ENCODE measurements around the gene WDR45. TPM values are rescaled to one million over a fixed set of nuclear protein-coding genes. Genes with fewer than 3 reads are reported as not detected.
A peak's percentile ranks its signal among the peaks of the same experiment; 100 is the strongest.

Gene WDR45
- total and polyA plus RNA-seq, 2 donors = 36.3 to 77.5 TPM

DNA sequence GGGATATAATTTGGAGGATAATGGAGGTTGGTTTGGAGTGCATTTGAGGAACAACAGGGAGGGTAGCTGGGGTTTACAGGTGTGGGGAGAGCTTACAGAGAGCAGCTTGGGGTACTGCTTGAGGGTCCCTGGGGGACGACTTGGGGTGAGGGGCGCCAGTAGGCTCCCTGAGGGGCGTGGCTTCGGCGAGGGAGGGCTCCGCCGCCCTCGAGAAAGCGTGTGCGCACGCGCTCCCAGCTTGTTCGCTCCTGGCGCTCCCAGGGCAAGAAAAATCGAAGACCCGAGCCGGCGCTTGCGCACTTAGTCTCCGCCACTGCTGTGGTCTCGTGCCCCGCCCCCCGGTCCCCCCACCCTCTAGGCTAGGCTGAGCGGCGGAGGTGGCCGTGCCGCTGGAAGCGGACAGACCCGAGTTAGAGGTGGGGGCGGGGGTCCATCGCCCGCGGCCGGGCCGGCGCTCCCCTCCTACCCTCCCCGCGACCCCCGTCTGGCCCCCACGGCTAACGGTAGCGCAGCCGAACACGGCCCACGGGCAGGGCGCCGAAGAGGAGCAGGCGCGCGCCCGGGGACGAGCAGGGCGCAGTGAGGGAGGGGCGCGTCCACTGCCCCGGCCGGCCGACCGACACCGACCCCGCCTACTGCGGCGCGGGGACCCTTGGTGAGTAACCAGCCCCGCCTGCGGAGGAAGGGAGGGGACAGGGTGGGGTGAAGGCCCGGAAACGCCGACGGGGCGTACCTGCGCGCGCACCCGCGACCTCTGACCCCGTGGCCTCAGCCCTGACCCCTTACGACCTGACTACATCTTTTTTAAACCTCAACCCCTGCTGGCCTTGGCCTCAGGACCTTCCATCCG, 26.2 kb downstream of the WDR45 start:
- Histone ChIP-seq H3K27ac (ENCODE audit: low read depth) (peak overlapping the region; percentile 89), H3K36me3 (ENCODE audit: insufficient read depth) (no peaks in the 10 kb centered on the region), H3K4me1 (ENCODE audit: insufficient read depth) (peaks cover 4% of the 10 kb centered on the region), H3K4me3 (ENCODE audit: low read depth, low read length) (peak overlapping the region; percentile 86)
- WGBS = under 1% methylated on average over 56 of the region's 79 CpGs
- DNase-seq (ENCODE audit: extremely low spot score) = no peak

DNA sequence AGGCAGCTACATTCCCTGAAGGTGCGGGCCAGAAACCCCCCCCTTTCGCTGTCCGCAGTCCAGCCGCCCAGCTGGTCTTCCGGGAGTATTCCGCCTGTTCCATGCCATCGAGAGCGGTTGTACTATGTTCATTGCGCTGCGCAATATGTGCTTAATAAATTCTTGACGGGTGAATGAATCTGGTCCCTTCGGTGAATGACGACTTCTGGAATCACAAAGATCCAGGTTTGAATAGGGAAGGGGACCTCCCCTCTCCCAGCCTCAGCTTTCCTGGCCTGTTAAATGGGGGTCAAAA, 35.8 kb downstream of the WDR45 start:
- no peak for DNase-seq (ENCODE audit: extremely low spot score)
- 16% methylated on average over 13 of the region's 13 CpGs for WGBS
- Histone ChIP-seq H3K27ac (ENCODE audit: low read depth) (peak overlapping the region; percentile 79), H3K4me3 (ENCODE audit: low read depth, low read length) (no peak overlapping the region), H3K36me3 (ENCODE audit: insufficient read depth) (no peaks in the 10 kb centered on the region), H3K4me1 (ENCODE audit: insufficient read depth) (peaks cover 2% of the 10 kb centered on the region)

DNA sequence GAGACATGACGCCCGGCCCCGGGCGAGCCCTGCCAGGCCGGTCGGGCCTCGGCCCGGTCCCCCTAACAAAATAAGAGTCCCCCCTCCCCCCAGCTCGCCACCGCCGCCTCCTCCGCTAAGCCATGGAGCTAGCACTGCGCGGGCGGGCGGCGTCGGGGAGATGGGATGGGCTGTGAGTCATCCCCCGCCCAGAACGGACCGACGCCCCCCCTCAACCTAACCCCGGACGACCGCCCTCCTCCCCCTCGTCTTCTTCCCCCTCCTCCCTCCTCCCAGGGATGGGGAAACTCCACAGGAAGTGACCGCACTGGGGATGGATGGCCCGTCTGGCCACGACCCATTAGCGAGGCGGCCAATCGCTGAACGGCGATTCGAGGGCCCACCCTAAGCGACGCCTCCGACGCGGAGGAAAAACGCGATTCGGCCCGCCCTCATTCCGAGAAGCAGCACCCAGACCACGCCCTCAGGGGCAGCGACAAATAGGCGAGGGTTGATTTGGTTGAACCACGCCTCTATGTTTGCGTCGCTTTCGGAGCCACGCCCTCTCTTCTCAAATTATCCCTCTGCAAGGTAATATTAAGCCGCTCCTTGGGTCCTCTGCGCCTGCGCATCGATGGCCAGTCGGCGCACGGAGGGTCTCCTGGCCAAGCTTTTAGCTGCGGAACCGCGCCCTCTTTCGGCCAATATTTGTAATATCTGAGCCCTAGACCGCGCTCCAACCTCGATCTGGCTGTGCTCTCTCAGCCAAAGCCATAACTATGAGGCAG, 36.3 kb downstream of the WDR45 start, which contains the start of gene TFE3:
TSS of gene TFE3 (minus strand) at position 138 of the 767 bp plus-strand sequence. CDS start at position 7, 131 bp downstream.
- peaks cover 2% of the 10 kb centered on the region for H3K4me1 ChIP-seq (ENCODE audit: insufficient read depth)
- DNase-seq (ENCODE audit: extremely low spot score) = peak; percentile 96
- H3K36me3 ChIP-seq (ENCODE audit: insufficient read depth) = no peaks in the 10 kb centered on the region
- under 1% methylated on average over 60 of the region's 67 CpGs for WGBS
- peak within 1 kb of the TSS; percentile 99 for H3K27ac ChIP-seq (ENCODE audit: low read depth)
- peak within 1 kb of the TSS; percentile 89 for H3K4me3 ChIP-seq (ENCODE audit: low read depth, low read length)

DNA sequence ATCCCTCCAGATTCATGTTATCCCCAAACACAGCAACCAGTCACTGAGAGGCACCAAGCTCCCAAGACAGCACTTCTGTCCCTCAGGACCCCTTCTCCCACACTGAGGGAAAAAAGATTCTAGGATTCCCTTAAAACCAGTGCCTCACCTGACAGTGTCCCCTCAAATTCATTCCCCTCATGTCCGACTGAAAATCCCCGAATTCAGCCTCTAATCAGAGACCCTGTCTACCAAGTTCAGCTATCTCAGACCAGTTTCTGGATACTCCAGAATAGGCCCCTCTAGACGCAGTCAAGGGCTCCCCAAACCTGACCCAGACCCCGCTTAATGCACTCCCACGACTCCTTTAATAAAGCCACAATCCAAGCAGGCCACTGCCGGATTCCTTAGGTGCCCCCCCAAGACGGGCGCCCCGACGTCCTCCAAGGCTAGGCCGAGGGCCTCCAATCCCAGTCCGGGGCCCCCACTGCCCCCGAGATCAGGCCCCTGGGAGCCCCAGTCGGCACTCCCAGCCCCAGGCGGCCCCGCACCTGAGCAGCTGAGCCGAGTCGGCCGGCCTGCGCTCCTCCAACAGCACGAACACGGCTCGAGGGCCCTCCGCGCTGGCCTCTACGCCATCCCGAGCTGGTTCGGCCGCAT, 37.0 kb downstream of the WDR45 start:
- H3K4me3 ChIP-seq (ENCODE audit: low read depth, low read length) = peak overlapping the region; percentile 89
- peaks cover 2% of the 10 kb centered on the region for H3K4me1 ChIP-seq (ENCODE audit: insufficient read depth)
- no peak for DNase-seq (ENCODE audit: extremely low spot score)
- WGBS = 0% methylated on average over 29 of the region's 29 CpGs
- H3K36me3 ChIP-seq (ENCODE audit: insufficient read depth) = no peaks in the 10 kb centered on the region
- H3K27ac ChIP-seq (ENCODE audit: low read depth) = peak overlapping the region; percentile 99

GRCh38 chrX:49041744-49042580, 37.7 kb downstream of the WDR45 start:
- DNase-seq (ENCODE audit: extremely low spot score) = no peak
- Histone ChIP-seq H3K4me1 (ENCODE audit: insufficient read depth) (peaks cover 2% of the 10 kb centered on the region), H3K4me3 (ENCODE audit: low read depth, low read length) (peak overlapping the region; percentile 89), H3K27ac (ENCODE audit: low read depth) (peak overlapping the region; percentile 99), H3K36me3 (ENCODE audit: insufficient read depth) (no peaks in the 10 kb centered on the region)
- 3% methylated on average over 10 of the region's 10 CpGs for WGBS

GRCh38 chrX:49040376-49040955, 39.2 kb downstream of the WDR45 start:
- Histone ChIP-seq H3K4me3 (ENCODE audit: low read depth, low read length) (no peak overlapping the region), H3K36me3 (ENCODE audit: insufficient read depth) (no peaks in the 10 kb centered on the region), H3K27ac (ENCODE audit: low read depth) (peak overlapping the region; percentile 67), H3K4me1 (ENCODE audit: insufficient read depth) (peaks cover 2% of the 10 kb centered on the region)
- no peak for DNase-seq (ENCODE audit: extremely low spot score)
- 15% methylated on average over 7 of the region's 7 CpGs for WGBS

- H3K27ac ChIP-seq (ENCODE audit: low read depth) = peak overlapping the region; percentile 81
- H3K4me1 ChIP-seq (ENCODE audit: insufficient read depth) = peaks cover 2% of the 10 kb centered on the region
- DNase-seq (ENCODE audit: extremely low spot score) = peak; percentile 64
- no peak overlapping the region for H3K4me3 ChIP-seq (ENCODE audit: low read depth, low read length)
- 5% methylated on average over 9 of the region's 9 CpGs for WGBS
- H3K36me3 ChIP-seq (ENCODE audit: insufficient read depth) = no peaks in the 10 kb centered on the region
Measured at GRCh38 chrX:49039598-49040375, 39.9 kb downstream of the WDR45 start.

DNA sequence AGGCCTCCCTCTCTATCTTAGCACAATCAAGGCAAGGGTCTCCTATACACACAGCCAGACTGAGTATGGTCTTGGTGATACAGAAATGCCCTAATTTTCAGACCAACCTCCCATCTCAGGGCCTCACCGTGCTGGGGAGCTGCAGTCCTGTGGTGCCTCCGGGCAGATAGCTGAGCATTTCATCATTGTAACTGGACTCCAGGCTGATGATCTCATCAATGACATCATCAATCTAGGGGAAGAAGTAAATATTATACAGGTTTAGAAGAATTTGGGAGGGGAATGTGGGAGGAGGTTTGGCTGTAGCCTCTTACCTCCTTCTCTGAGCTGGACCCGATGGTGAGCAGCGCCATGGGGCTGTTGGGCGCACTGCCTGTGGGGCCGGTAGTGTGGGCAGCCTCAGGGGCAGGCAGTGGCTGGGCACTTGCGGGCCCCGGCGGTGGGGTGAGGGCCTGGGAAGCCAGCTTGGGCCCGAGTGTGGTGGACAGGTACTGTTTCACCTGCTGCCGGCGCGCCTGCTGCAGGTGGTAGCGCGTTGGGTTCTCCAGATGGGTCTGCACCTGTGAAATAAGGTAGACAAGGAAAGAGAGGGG, 41.7 kb downstream of the WDR45 start:
- H3K27ac ChIP-seq (ENCODE audit: low read depth) = no peak overlapping the region
- DNase-seq (ENCODE audit: extremely low spot score) = no peak
- 93% methylated on average over 15 of the region's 15 CpGs for WGBS
- H3K36me3 ChIP-seq (ENCODE audit: insufficient read depth) = peaks cover 6% of the 10 kb centered on the region
- no peak overlapping the region for H3K4me3 ChIP-seq (ENCODE audit: low read depth, low read length)
- H3K4me1 ChIP-seq (ENCODE audit: insufficient read depth) = peaks cover 2% of the 10 kb centered on the region

DNA sequence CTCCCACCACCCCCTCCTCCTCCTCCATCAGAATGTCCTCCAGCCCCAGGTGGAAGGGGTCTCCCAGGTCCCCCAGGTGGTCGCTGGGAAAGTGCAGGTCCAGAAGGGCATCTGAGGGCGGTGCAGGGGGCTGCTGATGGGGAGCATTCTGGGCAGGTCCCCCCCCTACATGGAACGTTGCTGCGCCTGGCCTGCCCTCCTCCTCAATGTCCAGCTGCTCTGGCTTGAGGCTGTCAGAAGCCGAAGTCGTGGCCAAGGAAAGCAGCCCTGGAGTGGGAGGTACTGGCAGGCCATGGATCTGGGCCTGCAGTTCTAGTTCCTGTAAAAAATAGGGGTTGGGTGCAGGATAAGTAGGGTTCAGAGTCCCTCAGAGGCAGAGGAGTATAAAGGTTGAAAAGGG, 49.4 kb downstream of the WDR45 start:
- Histone ChIP-seq H3K27ac (ENCODE audit: low read depth) (no peak overlapping the region), H3K4me1 (ENCODE audit: insufficient read depth) (no peaks in the 10 kb centered on the region), H3K36me3 (ENCODE audit: insufficient read depth) (peaks cover 8% of the 10 kb centered on the region), H3K4me3 (ENCODE audit: low read depth, low read length) (no peak overlapping the region)
- DNase-seq (ENCODE audit: extremely low spot score) = no peak
- 72% methylated on average over 6 of the region's 6 CpGs for WGBS

DNA sequence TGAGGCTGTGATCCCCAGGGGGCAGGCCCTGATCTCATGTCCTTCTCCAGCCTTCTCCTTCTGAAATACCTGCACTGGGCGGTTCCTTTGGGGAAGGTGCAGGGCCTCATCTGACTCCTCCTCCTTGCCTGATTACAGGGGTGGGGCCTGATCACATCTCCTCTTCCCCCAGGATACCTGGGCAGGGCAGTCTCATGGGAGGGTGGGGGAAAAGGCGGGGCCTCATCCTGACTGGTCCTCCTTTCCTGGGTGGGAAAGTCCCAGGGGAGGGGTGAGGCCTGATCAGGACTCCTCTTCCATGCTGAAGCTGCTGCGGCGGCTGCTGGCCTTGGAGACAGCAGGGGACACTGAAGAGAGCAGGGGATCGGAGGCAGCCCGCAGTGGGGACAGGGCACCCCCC, 49.8 kb downstream of the WDR45 start:
- Histone ChIP-seq H3K4me1 (ENCODE audit: insufficient read depth) (no peaks in the 10 kb centered on the region), H3K4me3 (ENCODE audit: low read depth, low read length) (no peak overlapping the region), H3K27ac (ENCODE audit: low read depth) (no peak overlapping the region), H3K36me3 (ENCODE audit: insufficient read depth) (peaks cover 8% of the 10 kb centered on the region)
- DNase-seq (ENCODE audit: extremely low spot score) = no peak
- 83% methylated on average over 6 of the region's 6 CpGs for WGBS
